SHP77 treated with DMSO at 0.1 percent for 48 hours (cell line): ENCODE results near the gene STX2.
"Not testable (repeated sequence)": the region's sequence is repeated elsewhere in the genome, so short reads cannot be mapped to it uniquely, and the experiment has no call there.

Experiments used
- DNase-seq: peaks from one replicate; lab custom pipeline; 2025; lab: John Stamatoyannopoulos, UW

The STX2 gene

DNA sequence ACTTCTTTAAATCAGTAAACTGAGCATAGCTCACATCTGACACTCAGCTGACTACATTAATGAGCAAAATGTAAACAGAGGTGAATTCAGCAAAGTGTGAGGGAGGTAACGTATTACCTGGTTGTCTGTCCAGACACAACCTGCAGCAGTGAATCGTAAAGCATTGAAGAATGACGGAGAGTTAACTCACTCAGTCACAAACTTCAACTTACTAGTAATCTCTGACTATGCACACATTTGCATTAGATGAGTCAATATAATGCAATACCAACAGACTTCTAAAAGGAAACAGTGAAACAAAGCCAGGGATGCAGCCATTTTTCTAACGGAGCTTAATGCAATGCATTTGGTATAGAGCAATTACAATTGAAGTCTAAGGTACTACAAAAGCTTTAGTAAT lies 40.0 kb downstream of the STX2 start:
- DNase-seq, result no peak

DNA sequence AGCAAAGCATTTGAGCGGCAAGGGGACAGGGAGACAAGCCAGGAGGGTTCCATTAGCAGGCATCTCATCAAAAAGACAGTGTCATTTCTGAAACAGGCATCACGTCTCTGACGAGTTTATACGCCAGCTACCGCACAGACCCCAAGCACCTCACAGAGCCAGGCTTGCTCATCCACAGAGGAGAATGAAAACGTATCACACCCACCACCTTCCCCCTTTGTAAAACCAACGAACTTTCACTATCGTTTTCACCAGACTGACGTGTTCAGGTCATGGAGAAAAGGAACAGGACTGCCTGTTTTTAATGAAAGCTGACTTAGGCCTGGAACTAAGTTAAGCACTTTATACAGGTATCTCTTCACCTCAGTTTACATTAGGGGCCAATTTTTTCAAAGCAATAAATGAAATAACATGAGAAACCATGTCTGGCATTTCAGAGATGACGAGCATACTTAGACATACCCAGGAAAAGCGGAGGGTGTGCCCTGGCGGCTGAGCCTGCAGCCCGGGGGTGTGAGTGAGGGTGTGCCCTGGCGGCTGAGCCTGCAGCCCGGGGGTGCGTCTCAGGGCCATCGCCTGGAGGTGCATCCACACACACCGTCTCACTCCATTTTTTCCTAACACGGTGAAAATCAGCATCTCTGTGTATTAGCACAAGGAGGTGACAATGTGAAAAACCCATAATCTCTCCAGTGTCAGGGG lies 41.9 kb downstream of the STX2 start:
- DNase-seq, result no peak

- DNase-seq, result no peak
Observed at GRCh38 chr12:130795906-130796305, 43.1 kb downstream of the STX2 start.

- no peak for DNase-seq
Observed at GRCh38 chr12:130793554-130793849, 45.5 kb downstream of the STX2 start.

- DNase-seq, result no peak
Observed at GRCh38 chr12:130792821-130793553, 46.1 kb downstream of the STX2 start.

DNA sequence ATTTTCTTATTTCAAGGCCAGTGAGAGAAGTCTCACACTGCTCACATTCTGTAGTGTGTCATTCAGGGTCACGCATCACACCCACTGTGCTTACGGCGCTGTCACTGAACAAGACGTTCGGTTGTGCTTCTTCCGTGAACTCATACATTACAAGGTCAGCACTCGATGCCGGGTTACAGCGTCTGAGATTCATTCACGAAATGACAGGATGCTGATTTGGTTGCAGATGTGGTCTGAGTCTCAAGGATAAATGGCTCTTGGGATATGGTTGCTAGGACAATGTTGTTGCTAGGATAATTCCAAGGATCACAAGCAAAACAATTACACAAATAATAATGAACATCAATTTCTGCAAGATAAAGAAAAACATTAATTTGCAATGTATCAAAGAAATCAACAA lies 47.4 kb downstream of the STX2 start:
- DNase-seq, result no peak

GRCh38 chr12:130788515-130788914 lies 50.5 kb downstream of the STX2 start:
- no peak for DNase-seq

GRCh38 chr12:130787445-130788410 lies 51.3 kb downstream of the STX2 start:
- no peak for DNase-seq

GRCh38 chr12:130787041-130787440 lies 52.0 kb downstream of the STX2 start:
- DNase-seq, result no peak

- DNase-seq, result no peak
Observed at GRCh38 chr12:130783110-130783715, 55.8 kb downstream of the STX2 start.

- not testable (repeated sequence) for DNase-seq
Observed at GRCh38 chr12:130782245-130782644, 56.8 kb downstream of the STX2 start.

DNA sequence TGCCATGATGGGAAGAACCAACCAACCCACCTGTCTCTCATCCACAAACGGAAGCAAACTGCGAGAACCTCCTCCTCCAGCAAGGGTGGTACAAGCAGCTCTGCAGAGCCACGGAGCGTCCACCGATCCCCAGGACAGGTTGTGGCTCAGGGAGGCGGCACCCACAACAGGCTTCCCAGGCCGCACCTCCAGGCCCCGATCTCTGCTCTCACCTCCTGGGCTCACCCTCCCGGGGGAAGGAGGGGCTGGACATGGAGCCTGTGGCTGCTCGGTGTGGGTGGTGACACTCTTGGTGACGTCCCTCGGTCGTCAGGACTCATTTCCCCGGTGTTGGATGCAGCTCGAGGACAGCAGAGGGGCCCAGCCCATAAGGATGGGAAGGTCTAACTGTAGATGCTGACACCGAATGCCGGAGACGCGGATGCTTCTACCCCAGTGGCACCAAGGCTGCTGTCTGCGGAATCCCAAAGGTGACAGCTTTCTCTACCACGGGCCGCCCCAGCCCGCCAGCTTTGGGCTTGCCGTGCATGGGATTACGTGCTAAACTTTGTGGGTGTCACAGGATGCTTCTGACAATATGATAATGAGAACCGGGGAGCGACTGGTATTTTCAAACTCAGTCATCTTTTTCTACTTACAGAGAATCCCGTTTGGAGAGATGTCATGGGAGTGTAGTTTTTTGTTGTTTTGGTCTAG lies 58.0 kb downstream of the STX2 start:
- no peak for DNase-seq

DNA sequence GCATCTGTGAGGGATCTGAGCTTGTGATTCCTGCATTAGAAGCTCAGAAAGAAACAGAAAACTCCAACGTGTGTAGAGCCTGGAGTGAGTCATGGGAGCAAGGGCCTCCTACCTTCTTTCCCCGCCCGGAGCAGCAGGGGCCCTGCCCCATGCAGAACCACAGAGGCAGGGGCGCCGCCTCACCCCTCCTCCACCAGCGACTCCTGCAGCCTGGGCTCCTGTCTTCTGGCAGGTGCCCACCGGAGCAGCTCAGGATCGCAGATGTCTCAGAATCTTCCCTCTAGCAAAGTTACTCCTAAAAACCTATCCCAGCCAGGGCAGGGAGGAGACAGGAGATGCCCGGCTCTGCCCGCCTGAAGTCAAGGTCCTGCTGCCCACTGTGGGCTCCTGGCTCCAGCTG lies 58.7 kb downstream of the STX2 start:
- DNase-seq, result no peak

DNA sequence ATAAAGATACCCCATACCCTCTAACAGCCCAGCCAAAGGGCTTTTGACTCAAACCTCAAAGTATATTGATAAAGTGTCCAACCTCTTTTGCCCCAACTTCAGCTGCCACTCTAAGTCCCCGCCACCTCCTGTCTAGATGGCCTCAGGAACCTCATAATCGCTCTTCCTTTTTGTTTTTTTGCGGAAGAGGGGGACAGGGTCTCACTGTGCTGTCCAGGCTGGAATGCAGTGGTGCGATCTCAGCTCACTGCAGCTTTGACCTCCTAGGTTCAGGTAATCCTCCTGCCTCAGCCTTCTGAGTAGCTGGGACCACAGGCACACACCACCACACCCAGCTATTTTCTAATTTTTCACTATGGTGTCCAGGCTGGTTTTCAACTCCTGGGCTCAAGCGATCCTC lies 60.3 kb downstream of the STX2 start:
- no peak for DNase-seq

DNA sequence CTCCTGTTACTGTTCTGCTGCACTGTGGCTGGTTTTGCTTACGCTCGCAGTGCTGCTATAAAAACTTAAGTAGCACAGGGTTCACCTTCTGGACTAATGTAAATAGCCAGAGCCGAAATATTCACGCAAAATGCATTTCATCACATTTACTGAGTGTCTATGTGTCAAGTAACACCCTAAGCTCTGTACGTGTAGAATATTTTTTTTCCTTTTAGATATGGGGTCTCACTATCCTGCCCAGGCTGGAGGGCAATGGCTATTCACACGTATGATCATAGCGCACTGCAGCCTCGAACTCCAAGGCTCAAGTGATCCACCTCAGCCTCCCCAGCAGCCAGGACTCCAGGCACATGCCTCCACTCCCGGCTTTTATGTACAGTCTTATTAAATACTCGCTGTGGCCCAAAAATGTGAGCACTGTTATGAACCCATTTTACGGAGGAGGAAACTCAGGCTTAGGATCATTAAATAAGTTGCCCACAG lies 62.2 kb downstream of the STX2 start:
- no peak for DNase-seq

DNA sequence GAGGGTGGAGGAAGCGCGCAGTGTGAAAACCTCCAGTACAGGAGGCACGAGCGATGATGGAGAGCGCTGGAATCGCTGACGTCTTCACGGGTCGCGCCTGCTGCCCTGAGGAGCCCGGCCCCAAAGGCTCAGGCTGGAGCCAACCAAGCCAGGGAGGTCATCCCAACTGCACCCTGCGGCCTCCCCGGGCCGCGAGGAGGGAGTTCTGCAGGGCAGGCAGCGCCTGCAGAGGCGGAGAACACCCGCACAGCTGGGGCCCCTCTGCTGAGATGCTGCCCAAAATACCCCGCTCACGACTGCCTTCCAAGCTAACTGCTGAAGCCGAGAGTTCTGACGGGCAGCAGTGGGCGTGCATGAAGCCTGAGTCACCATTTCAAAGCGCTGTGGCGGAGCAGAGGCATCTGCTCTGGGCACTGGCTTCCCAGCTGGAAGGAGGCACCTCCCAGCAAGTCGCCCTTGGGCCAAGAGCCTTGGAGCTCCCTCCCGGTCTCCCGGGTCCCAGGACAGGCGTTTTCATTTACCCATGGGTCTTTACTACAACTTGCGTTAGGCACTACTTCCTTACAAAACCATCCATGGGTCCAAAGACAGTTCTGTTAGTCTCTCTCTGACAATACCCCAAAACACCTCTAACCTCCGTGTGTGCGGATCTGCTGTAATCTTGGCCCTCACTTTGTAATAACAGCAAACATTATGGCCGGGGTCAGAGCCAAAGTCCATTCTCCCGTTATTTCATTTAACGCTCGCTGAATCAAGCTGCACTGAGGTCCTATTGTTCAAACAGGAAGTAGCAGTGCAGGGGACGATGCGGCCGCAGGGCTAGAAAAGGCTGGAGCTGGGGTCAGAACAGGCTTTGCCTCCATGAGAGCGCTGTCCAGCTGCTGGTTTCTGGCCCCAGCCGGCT lies 62.8 kb downstream of the STX2 start:
- DNase-seq, result peak; percentile 43

GRCh38 chr12:130770413-130771028 lies 68.5 kb downstream of the STX2 start:
- no peak for DNase-seq

- no peak for DNase-seq
Observed at GRCh38 chr12:130768120-130768519, 70.9 kb downstream of the STX2 start.

DNA sequence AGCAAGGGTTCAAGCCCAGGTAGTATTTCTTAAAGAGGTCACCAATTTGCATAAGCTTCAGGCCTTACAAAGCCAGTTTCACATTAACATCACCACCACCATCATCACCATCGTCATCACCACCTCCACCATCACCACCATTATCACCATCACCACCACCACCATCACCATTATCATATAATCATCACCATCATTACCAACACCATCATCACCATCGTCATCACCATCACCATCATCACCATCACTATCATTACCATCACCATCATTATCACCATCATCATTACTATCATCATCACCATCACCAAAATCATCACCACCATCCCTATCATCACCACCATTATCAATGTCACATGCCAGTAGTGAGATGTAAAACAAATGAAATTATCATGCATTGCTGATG lies 72.6 kb downstream of the STX2 start:
- no peak for DNase-seq

GRCh38 chr12:130765186-130765659 lies 73.8 kb downstream of the STX2 start:
- DNase-seq, result no peak
